ENCODE data around the gene STX1A. TPM values are rescaled to one million over a fixed set of nuclear protein-coding genes. Genes with fewer than 3 reads are reported as not detected.
"Not testable (repeated sequence)": the region's sequence is repeated elsewhere in the genome, so short reads cannot be mapped to it uniquely, and the experiment has no call there.

The STX1A gene
- total and polyA plus RNA-seq, 12 donors, result 0.88 to 3.4 (median 2.1) TPM

- WGBS, 2 donors, result 57 to 60% methylated on average over 8 of the region's 8 CpGs
- H3K4me1 ChIP-seq, result no peaks in the 10 kb centered on the region
- DNase-seq (no peak), ATAC-seq (no peak)
- intact Hi-C loops (cut with DNase I), result loop anchor here in 2 of 10 donors (10.0 kb wide), 2 partner anchors 55 to 65 kb away; no protein-coding TSS in a partner anchor
- H3K9me3 ChIP-seq, result peaks cover 0 to 20% (median 3%) of the 10 kb centered on the region in 11 donors
- H3K4me3 ChIP-seq, result no peak overlapping the region
- H3K27ac ChIP-seq, result no peak overlapping the region
- peaks cover 0 to 17% (median 0%) of the 10 kb centered on the region in 7 donors for H3K27me3 ChIP-seq
- no peaks in the 10 kb centered on the region for H3K36me3 ChIP-seq
- TF ChIP-seq, protein P1, sequence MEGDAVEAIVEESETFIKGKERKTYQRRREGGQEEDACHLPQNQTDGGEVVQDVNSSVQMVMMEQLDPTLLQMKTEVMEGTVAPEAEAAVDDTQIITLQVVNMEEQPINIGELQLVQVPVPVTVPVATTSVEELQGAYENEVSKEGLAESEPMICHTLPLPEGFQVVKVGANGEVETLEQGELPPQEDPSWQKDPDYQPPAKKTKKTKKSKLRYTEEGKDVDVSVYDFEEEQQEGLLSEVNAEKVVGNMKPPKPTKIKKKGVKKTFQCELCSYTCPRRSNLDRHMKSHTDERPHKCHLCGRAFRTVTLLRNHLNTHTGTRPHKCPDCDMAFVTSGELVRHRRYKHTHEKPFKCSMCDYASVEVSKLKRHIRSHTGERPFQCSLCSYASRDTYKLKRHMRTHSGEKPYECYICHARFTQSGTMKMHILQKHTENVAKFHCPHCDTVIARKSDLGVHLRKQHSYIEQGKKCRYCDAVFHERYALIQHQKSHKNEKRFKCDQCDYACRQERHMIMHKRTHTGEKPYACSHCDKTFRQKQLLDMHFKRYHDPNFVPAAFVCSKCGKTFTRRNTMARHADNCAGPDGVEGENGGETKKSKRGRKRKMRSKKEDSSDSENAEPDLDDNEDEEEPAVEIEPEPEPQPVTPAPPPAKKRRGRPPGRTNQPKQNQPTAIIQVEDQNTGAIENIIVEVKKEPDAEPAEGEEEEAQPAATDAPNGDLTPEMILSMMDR (IDR thresholded peaks at IDR 0.05), result no peak
These were observed 59.5 kb downstream of the STX1A start for GRCh38 chr7:73659983-73660382.

GRCh38 chr7:73655309-73655708 lies 64.2 kb downstream of the STX1A start:
- H3K4me1 ChIP-seq; H3K9me3 ChIP-seq; DNase-seq; H3K27ac ChIP-seq; ATAC-seq; intact Hi-C loops (cut with DNase I); H3K36me3 ChIP-seq; H3K4me3 ChIP-seq: not testable (repeated sequence)
- peaks cover 0 to 31% (median 19%) of the 10 kb centered on the region in 7 donors for H3K27me3 ChIP-seq
- 78 to 82% methylated on average over 4 of the region's 4 CpGs for whole genome bisulfite sequencing, 2 donors

- Histone ChIP-seq H3K9me3 (no peaks in the 10 kb centered on the region), H3K36me3 (no peaks in the 10 kb centered on the region), H3K4me3 (no peak overlapping the region), H3K27ac (no peak overlapping the region), H3K4me1 (peaks cover 0 to 5% (median 5%) of the 10 kb centered on the region in 9 donors), H3K27me3 (peaks cover 0 to 54% (median 37%) of the 10 kb centered on the region in 7 donors)
- TF ChIP-seq, protein P1 (IDR thresholded peaks at IDR 0.05), result no peak
- no peak for DNase-seq
- intact Hi-C loops (cut with DNase I), result no loop called here
- no peak for ATAC-seq
- 81 to 86% methylated on average over 11 of the region's 11 CpGs for WGBS, 2 donors
These were observed 66.9 kb downstream of the STX1A start for GRCh38 chr7:73652541-73652949.

- Histone ChIP-seq H3K4me1 (peaks cover 0 to 8% (median 5%) of the 10 kb centered on the region in 9 donors), H3K4me3 (no peak overlapping the region), H3K9me3 (no peaks in the 10 kb centered on the region), H3K27ac (no peak overlapping the region), H3K36me3 (no peaks in the 10 kb centered on the region), H3K27me3 (peaks cover 5 to 75% (median 57%) of the 10 kb centered on the region in 7 donors)
- DNase-seq, result no peak
- 64 to 66% methylated on average over 5 of the region's 5 CpGs for WGBS, 2 donors
- ATAC-seq, result no peak
- TF ChIP-seq, protein P1 (IDR thresholded peaks at IDR 0.05), result no peak
- intact Hi-C loops (cut with DNase I), result loop anchor here in 1 of 10 donors (2.0 kb wide), 1 partner anchor 14 kb away; no protein-coding TSS in a partner anchor
These were observed 68.9 kb downstream of the STX1A start for GRCh38 chr7:73650524-73650923.

GRCh38 chr7:73649576-73649975 lies 69.9 kb downstream of the STX1A start:
- DNase-seq, result no peak
- TF ChIP-seq, protein P1 (IDR thresholded peaks at IDR 0.05), result no peak
- no peak for ATAC-seq
- Histone ChIP-seq H3K4me3 (no peak overlapping the region), H3K27me3 (peaks cover 5 to 84% (median 59%) of the 10 kb centered on the region in 7 donors), H3K27ac (no peak overlapping the region), H3K36me3 (no peaks in the 10 kb centered on the region), H3K9me3 (no peaks in the 10 kb centered on the region), H3K4me1 (peaks cover 0 to 8% (median 5%) of the 10 kb centered on the region in 9 donors)
- WGBS, 2 donors, result 47 to 48% methylated on average over 9 of the region's 9 CpGs
- intact Hi-C loops (cut with DNase I), result no loop called here
